Measurements from ENCODE around the gene MRPL10.
A peak's percentile ranks its signal among the peaks of the same experiment; 100 is the strongest.

The MRPL10 gene

GRCh38 chr17:47857551-47858455 is 26.5 kb upstream of the MRPL10 start:
- no peak for DNase-seq

GRCh38 chr17:47856830-47857229 is 25.5 kb upstream of the MRPL10 start:
- DNase-seq: no peak

DNA sequence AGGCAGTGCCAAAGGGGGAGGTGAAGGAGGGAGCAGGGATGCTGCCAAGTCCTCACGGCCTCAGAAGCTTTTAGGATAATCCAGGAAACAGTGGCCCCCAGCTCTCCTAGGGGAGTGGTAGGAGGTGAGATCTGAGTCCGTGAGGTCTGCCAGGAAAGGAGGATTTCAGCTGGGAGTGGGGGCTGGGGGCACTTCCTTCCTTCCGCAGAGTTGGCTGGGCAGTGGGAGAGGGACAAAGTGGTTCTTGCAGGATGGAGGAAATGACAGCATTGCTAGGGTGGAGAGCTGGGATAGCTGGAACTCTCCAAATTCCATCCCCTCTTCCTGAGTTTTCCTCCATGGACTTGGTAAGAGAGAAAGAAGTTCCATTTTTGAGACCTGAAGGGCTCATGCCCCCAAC is 24.4 kb upstream of the MRPL10 start:
- no peak for DNase-seq

- no peak for DNase-seq
Measured at GRCh38 chr17:47853616-47854015, 22.3 kb upstream of the MRPL10 start.

DNA sequence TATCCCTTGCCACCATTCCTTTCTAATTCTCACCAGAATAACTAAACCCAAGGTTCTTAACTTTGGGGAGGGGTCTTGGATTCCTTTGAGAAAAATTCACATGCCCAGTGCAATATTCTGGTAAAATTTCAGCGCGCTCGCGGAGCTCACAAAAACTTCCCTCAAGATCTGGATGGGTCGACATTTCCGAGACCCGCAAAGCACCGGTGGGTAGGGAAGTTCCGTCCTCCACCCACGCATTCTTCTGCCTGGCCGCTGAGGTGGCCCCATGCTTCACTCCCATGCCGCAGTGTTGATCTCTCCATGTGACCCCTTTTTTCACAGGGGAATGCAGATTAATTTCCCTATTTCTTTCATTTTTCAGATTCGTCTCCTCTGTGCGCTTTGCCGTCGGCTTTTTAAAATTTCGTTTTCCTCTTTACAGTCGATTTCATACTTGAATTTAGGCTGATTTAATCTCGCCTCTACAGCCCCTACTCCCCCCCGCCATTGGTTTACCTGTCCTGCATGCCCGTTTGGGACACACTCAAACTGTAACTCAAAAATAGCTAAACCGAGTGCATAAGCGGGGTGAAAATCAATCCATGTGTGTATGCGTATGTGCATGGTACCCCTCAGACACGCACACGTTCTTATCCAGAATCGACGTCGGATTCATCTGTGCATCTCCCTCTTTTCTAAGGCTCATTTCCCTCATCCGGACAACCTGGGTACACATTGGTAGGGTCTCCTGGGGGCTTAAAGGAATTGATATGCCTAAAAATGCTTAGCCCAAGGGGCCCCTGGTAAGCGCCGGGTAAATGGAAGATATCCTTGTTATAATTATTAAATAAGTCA is 21.0 kb upstream of the MRPL10 start:
- DNase-seq: no peak

DNA sequence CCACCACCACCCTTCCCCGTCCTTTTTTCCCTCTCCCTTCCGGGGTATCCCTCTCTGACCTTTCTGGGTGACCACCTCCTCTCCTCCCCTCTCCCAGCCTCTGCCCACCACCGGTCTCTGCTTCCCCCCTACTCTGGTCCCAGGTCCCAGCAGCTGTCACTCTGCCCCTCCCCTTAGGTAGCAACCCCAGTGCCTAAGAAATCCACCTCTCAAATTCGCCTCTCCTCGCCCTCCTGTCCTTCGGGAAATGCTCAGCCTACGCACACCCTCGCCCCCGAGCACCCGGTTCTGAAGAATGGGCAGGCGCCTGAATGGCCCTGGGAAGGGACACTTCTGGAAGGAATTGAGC is 20.4 kb upstream of the MRPL10 start:
- no peak for DNase-seq

GRCh38 chr17:47850692-47851573 is 19.6 kb upstream of the MRPL10 start, which contains the start of gene SP6:
Gene SP6 (minus strand): TSS chr17:47851163. CDS start chr17:47848429, 2,734 bp downstream.
- peak; percentile 41 for DNase-seq

- DNase-seq: no peak
Measured at GRCh38 chr17:47850373-47850691, 19.0 kb upstream of the MRPL10 start.

DNA sequence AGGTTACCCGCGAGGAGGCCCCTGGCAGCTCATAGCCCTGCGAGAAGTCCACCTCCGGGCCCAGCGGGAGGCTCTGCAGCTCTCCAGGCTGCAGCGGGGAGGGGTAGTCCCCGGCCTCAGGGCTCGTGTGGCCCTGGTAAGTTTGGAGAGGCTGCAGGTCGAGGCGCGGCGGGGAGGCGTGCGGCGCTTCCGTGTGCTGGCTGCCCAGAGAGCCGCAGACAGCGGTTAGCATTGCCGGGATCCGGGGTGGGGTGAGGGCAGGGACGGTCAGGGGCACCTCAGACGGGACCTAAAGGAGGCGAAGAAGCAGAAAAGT is 16.8 kb upstream of the MRPL10 start:
- no peak for DNase-seq

GRCh38 chr17:47847341-47848197 is 16.2 kb upstream of the MRPL10 start:
- DNase-seq: no peak

GRCh38 chr17:47846716-47847340 is 15.5 kb upstream of the MRPL10 start:
- DNase-seq: no peak

- no peak for DNase-seq
Measured at GRCh38 chr17:47845716-47846075, 14.4 kb upstream of the MRPL10 start.

- DNase-seq: no peak
Measured at GRCh38 chr17:47844814-47845715, 13.7 kb upstream of the MRPL10 start.

DNA sequence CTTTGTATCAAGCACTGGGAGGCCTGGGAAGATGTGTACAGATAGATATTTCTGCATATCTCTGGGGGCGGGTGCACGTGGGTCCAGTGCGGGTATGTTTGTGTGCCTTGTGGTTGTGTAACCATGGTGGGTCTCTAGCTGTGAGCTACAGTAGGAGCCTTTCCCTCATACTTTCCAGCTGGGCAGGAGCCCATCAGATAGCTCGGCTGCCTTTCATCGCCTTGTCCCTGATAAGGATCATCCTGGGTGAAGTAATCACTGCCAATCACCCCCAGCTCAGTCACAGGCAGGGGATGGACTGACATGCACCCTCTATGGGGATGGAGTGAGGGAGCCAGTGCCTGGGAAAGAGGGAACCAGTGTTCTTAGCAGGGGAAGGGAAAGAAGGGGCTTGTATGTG is 12.9 kb upstream of the MRPL10 start:
- no peak for DNase-seq

- no peak for DNase-seq
Measured at GRCh38 chr17:47843391-47843730, 12.0 kb upstream of the MRPL10 start.

GRCh38 chr17:47841488-47842291 is 10.3 kb upstream of the MRPL10 start:
- no peak for DNase-seq

DNA sequence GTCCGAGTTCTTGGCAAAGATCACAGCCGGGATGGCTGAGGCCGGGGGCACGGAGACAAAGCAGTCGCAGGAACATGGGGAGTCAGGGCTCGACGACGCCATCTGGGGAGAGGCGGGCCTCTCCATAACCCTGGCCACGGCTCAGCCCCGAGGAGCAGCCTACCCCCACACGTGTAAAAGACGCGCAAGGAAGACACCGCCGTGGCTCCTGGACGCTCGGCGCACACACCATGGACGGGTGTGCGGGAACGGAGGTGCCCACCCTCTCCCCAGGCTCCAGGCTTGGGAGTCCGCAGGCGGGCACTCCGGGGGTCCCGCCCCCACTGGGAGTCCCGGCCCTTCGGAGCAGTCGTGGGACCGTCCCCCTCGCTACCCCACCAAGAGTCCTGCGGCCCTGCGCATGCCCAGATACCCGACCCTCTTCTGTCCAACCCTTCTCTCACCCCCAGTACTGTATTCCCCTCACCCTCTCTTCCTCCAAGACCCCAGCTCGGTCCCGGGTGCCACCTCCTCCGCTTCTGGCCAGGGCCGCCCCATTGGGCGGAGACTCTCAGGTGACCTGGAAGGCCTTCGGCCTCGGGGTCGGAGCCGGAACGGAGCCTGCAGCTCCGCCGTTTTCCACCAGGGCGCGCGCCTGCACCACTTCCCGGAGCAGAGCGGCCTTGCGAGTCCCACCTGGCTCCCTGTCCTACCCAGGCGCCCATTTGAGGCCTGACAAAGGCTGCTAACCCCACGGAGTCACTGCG is 9.6 kb upstream of the MRPL10 start, which contains the start of gene SCRN2:
SCRN2 (minus strand) TSS at position 532 of the 746 bp plus-strand sequence; CDS start at position 102, 430 bp downstream.
- peak; percentile 74 for DNase-seq

DNA sequence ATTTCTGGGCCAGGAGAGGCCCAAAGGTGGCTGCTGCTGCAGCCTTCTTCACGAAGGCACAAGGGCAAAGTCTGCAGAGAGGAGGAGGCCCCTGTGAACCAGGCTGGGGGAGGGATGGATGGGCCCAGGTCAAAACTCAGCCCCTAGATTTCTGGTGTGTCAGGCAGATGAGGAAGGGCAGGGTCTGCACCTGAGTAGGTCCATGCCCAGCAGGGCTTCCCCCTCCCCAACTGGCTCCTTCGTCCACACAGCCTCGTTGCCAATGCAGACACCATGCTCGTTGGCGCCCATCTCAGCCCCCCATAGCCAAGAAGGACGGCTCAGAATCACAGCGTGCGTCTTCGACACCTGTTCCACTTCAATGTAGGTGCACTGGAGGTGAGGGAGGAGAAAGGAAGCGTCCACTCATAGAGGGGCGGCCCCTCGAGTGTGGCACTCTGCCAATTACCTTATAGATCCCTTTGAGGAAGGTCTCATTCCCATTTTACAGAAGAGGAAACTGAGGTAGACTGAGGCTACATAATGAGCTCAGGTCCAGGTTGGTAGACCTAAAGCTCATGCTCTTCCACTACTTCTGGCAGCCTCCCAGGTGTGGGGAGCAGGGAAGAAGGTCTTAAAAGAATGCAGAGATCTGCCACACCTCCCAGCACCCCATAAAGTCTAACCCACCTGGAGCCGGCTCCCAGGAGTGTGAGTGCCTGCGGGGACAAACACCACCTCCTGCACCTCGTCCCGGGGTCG is 8.8 kb upstream of the MRPL10 start:
- DNase-seq: no peak
